Measurements from ENCODE around the gene ECEL1. TPM values are rescaled to one million over a fixed set of nuclear protein-coding genes. Genes with fewer than 3 reads are reported as not detected.

Gene ECEL1
- total and polyA plus RNA-seq, 8 donors: 0.10 to 0.64 (median 0.39) TPM

GRCh38 chr2:232494542-232494941, 6.9 kb upstream of the ECEL1 start:
- no peak overlapping the region for H3K27ac ChIP-seq
- ATAC-seq: no peak
- intact Hi-C loops (cut with DNase I): no loop called here
- H3K9me3 ChIP-seq: no peaks in the 10 kb centered on the region
- H3K27me3 ChIP-seq: peaks cover 0 to 38% of the 10 kb centered on the region in 2 donors
- no peaks in the 10 kb centered on the region for H3K4me1 ChIP-seq
- TF ChIP-seq, protein P1, sequence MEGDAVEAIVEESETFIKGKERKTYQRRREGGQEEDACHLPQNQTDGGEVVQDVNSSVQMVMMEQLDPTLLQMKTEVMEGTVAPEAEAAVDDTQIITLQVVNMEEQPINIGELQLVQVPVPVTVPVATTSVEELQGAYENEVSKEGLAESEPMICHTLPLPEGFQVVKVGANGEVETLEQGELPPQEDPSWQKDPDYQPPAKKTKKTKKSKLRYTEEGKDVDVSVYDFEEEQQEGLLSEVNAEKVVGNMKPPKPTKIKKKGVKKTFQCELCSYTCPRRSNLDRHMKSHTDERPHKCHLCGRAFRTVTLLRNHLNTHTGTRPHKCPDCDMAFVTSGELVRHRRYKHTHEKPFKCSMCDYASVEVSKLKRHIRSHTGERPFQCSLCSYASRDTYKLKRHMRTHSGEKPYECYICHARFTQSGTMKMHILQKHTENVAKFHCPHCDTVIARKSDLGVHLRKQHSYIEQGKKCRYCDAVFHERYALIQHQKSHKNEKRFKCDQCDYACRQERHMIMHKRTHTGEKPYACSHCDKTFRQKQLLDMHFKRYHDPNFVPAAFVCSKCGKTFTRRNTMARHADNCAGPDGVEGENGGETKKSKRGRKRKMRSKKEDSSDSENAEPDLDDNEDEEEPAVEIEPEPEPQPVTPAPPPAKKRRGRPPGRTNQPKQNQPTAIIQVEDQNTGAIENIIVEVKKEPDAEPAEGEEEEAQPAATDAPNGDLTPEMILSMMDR (IDR thresholded peaks at IDR 0.05): no peak
- DNase-seq: peak in 1 of 4 donors; percentile 68
- no peaks in the 10 kb centered on the region for H3K36me3 ChIP-seq
- no peak overlapping the region for H3K4me3 ChIP-seq

DNA sequence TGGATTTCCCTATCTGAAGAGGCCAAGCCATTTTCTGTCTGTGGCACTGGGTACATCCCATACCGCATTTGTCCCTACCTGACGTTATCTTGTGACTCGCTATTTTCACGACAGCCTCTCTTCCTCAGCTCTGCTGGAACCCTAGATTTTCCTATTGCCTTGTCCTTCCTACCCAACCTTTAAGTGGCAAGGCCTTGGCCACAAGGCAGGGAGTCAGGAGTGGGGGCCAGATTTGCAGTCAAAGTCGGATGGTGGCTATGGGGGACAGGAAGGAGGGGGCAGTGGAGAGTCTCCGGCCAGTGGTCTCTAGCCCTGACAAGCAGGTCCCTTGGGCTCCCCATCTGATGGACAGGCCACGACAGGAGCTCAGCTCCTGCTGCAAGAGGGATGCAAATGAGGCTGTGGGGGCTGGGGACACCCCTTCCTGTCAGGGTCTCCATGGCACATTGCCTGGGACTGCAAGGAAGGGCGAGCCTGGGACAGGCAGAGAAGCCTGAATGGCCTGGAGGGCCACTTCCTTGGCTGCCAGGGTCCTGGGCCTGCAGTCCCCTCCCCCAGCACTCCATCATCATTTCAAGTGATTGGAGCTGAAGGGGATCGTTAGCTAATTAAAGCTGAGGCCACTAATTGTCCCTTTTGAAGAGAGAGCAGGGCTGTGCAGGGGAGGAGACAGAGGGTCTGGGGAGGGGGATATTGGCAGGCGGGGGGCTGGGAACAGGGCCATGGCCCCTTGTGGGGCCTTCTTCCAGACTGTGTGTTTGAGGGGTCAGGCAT, 6.3 kb upstream of the ECEL1 start:
- DNase-seq: peak in 1 of 4 donors; percentile 55
- Histone ChIP-seq H3K4me1 (no peaks in the 10 kb centered on the region), H3K9me3 (no peaks in the 10 kb centered on the region), H3K4me3 (no peak overlapping the region), H3K36me3 (no peaks in the 10 kb centered on the region), H3K27ac (no peak overlapping the region), H3K27me3 (peaks cover 3 to 45% of the 10 kb centered on the region in 2 donors)
- intact Hi-C loops (cut with DNase I): no loop called here
- no peak for ATAC-seq
- TF ChIP-seq, protein P1 (IDR thresholded peaks at IDR 0.05): no peak

GRCh38 chr2:232492963-232493700, 5.5 kb upstream of the ECEL1 start:
- Histone ChIP-seq H3K9me3 (no peaks in the 10 kb centered on the region), H3K4me3 (no peak overlapping the region), H3K4me1 (no peaks in the 10 kb centered on the region), H3K36me3 (no peaks in the 10 kb centered on the region), H3K27me3 (peaks cover 11 to 51% of the 10 kb centered on the region in 2 donors), H3K27ac (no peak overlapping the region)
- ATAC-seq (no peak), DNase-seq (peak in 1 of 4 donors; percentile 71)
- intact Hi-C loops (cut with DNase I): no loop called here
- TF ChIP-seq, protein P1 (IDR thresholded peaks at IDR 0.05): no peak

GRCh38 chr2:232492236-232492848, 4.7 kb upstream of the ECEL1 start:
- H3K27me3 ChIP-seq: peaks cover 16 to 53% of the 10 kb centered on the region in 2 donors
- H3K27ac ChIP-seq: no peak overlapping the region
- no peaks in the 10 kb centered on the region for H3K36me3 ChIP-seq
- H3K4me3 ChIP-seq: no peak overlapping the region
- TF ChIP-seq, protein P1 (IDR thresholded peaks at IDR 0.05): no peak
- no peak for DNase-seq
- ATAC-seq: no peak
- H3K9me3 ChIP-seq: no peaks in the 10 kb centered on the region
- intact Hi-C loops (cut with DNase I): no loop called here
- peaks cover 0 to 3% of the 10 kb centered on the region in 2 donors for H3K4me1 ChIP-seq

Measured in left lung (tissue), 10 donors.